Measurements from ENCODE around the gene CNOT4.

- TF ChIP-seq, protein P1, sequence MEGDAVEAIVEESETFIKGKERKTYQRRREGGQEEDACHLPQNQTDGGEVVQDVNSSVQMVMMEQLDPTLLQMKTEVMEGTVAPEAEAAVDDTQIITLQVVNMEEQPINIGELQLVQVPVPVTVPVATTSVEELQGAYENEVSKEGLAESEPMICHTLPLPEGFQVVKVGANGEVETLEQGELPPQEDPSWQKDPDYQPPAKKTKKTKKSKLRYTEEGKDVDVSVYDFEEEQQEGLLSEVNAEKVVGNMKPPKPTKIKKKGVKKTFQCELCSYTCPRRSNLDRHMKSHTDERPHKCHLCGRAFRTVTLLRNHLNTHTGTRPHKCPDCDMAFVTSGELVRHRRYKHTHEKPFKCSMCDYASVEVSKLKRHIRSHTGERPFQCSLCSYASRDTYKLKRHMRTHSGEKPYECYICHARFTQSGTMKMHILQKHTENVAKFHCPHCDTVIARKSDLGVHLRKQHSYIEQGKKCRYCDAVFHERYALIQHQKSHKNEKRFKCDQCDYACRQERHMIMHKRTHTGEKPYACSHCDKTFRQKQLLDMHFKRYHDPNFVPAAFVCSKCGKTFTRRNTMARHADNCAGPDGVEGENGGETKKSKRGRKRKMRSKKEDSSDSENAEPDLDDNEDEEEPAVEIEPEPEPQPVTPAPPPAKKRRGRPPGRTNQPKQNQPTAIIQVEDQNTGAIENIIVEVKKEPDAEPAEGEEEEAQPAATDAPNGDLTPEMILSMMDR (IDR thresholded peaks at IDR 0.05): no peak
- TF ChIP-seq EP300 (IDR thresholded peaks at IDR 0.05) (no peak), POLR2A (IDR thresholded peaks at IDR 0.05) (no peak)
Observed at GRCh38 chr7:135406918-135407317, 103.0 kb downstream of the CNOT4 start.

Data from tibial nerve (tissue), 4 donors.